Measurements from ENCODE around the gene NLRP13.

DNA sequence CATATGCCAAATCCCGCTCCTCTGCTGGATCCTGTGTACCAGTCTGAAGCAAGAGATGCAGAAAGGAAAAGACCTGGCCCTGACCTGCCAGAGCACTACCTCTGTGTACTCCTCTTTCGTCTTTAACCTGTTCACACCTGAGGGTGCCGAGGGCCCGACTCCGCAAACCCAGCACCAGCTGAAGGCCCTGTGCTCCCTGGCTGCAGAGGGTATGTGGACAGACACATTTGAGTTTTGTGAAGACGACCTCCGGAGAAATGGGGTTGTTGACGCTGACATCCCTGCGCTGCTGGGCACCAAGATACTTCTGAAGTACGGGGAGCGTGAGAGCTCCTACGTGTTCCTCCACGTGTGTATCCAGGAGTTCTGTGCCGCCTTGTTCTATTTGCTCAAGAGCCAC is 73.7 kb downstream of the NLRP13 start:
- no peak for TF ChIP-seq MYC (IDR thresholded peaks at IDR 0.05; ENCODE audit: borderline replicate concordance, low read length)
- TF ChIP-seq, protein P1, sequence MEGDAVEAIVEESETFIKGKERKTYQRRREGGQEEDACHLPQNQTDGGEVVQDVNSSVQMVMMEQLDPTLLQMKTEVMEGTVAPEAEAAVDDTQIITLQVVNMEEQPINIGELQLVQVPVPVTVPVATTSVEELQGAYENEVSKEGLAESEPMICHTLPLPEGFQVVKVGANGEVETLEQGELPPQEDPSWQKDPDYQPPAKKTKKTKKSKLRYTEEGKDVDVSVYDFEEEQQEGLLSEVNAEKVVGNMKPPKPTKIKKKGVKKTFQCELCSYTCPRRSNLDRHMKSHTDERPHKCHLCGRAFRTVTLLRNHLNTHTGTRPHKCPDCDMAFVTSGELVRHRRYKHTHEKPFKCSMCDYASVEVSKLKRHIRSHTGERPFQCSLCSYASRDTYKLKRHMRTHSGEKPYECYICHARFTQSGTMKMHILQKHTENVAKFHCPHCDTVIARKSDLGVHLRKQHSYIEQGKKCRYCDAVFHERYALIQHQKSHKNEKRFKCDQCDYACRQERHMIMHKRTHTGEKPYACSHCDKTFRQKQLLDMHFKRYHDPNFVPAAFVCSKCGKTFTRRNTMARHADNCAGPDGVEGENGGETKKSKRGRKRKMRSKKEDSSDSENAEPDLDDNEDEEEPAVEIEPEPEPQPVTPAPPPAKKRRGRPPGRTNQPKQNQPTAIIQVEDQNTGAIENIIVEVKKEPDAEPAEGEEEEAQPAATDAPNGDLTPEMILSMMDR (IDR thresholded peaks at IDR 0.05), result no peak
- TF ChIP-seq TFCP2L1 (CRISPR knock-in tag; IDR thresholded peaks at IDR 0.05), result no peak
- no peak for TF ChIP-seq POLR2A (IDR thresholded peaks at IDR 0.05; ENCODE audit: low read length)
- TF ChIP-seq CHD2 (IDR thresholded peaks at IDR 0.05; ENCODE audit: low read length, partially characterized antibody), result no peak
- TF ChIP-seq CEBPB (IDR thresholded peaks at IDR 0.05), result no peak
- TF ChIP-seq, protein P2, sequence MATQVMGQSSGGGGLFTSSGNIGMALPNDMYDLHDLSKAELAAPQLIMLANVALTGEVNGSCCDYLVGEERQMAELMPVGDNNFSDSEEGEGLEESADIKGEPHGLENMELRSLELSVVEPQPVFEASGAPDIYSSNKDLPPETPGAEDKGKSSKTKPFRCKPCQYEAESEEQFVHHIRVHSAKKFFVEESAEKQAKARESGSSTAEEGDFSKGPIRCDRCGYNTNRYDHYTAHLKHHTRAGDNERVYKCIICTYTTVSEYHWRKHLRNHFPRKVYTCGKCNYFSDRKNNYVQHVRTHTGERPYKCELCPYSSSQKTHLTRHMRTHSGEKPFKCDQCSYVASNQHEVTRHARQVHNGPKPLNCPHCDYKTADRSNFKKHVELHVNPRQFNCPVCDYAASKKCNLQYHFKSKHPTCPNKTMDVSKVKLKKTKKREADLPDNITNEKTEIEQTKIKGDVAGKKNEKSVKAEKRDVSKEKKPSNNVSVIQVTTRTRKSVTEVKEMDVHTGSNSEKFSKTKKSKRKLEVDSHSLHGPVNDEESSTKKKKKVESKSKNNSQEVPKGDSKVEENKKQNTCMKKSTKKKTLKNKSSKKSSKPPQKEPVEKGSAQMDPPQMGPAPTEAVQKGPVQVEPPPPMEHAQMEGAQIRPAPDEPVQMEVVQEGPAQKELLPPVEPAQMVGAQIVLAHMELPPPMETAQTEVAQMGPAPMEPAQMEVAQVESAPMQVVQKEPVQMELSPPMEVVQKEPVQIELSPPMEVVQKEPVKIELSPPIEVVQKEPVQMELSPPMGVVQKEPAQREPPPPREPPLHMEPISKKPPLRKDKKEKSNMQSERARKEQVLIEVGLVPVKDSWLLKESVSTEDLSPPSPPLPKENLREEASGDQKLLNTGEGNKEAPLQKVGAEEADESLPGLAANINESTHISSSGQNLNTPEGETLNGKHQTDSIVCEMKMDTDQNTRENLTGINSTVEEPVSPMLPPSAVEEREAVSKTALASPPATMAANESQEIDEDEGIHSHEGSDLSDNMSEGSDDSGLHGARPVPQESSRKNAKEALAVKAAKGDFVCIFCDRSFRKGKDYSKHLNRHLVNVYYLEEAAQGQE (IDR thresholded peaks at IDR 0.05), result no peak
- no peak for TF ChIP-seq MAFK (IDR thresholded peaks at IDR 0.05; ENCODE audit: partially characterized antibody)
- TF ChIP-seq, protein P3, sequence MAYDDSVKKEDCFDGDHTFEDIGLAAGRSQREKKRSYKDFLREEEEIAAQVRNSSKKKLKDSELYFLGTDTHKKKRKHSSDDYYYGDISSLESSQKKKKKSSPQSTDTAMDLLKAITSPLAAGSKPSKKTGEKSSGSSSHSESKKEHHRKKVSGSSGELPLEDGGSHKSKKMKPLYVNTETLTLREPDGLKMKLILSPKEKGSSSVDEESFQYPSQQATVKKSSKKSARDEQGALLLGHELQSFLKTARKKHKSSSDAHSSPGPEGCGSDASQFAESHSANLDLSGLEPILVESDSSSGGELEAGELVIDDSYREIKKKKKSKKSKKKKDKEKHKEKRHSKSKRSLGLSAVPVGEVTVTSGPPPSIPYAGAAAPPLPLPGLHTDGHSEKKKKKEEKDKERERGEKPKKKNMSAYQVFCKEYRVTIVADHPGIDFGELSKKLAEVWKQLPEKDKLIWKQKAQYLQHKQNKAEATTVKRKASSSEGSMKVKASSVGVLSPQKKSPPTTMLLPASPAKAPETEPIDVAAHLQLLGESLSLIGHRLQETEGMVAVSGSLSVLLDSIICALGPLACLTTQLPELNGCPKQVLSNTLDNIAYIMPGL (CRISPR knock-in tag; IDR thresholded peaks at IDR 0.05; ENCODE audit: borderline replicate concordance), result no peak
- TF ChIP-seq SMC3 (IDR thresholded peaks at IDR 0.05), result no peak
- TF ChIP-seq JUN (IDR thresholded peaks at IDR 0.05), result no peak
